Stimulated activated CD8-positive, alpha-beta memory T cell treated with anti-CD3 and anti-CD28 coated beads, Interleukin-12 subunit alpha, Interleukin-12 subunit beta, amount 100 ng/mL, for 1 hour (primary cell): ENCODE data around the gene TSPAN17.
"Not testable (repeated sequence)": the region's sequence is repeated elsewhere in the genome, so short reads cannot be mapped to it uniquely, and the experiment has no call there.

Experiments
- DNase-seq: peaks from one replicate; pipeline ENCODE4 v3.0.0-alpha.2; 2020; ENCODE audit warnings: low read depth

The TSPAN17 gene

GRCh38 chr5:176680226-176680563 is 32.9 kb downstream of the TSPAN17 start:
- DNase-seq = no peak

- DNase-seq = no peak
Observed at GRCh38 chr5:176682016-176682531, 34.8 kb downstream of the TSPAN17 start.

- no peak for DNase-seq
Observed at GRCh38 chr5:176685010-176685409, 37.7 kb downstream of the TSPAN17 start.

GRCh38 chr5:176687247-176687646 is 40.0 kb downstream of the TSPAN17 start:
- DNase-seq = no peak

- no peak for DNase-seq
Observed at GRCh38 chr5:176687881-176688280, 40.6 kb downstream of the TSPAN17 start.

GRCh38 chr5:176690911-176691310 is 43.6 kb downstream of the TSPAN17 start:
- DNase-seq = no peak

- DNase-seq = no peak
Observed at GRCh38 chr5:176691524-176691923, 44.2 kb downstream of the TSPAN17 start.

GRCh38 chr5:176692326-176692725 is 45.0 kb downstream of the TSPAN17 start:
- DNase-seq = no peak

- DNase-seq = no peak
Observed at GRCh38 chr5:176692839-176693476, 45.7 kb downstream of the TSPAN17 start.

- DNase-seq = no peak
Observed at GRCh38 chr5:176693477-176693851, 46.2 kb downstream of the TSPAN17 start.

GRCh38 chr5:176694146-176694545 is 46.9 kb downstream of the TSPAN17 start:
- DNase-seq = no peak

- no peak for DNase-seq
Observed at GRCh38 chr5:176694631-176695030, 47.3 kb downstream of the TSPAN17 start.

- no peak for DNase-seq
Observed at GRCh38 chr5:176695073-176695472, 47.8 kb downstream of the TSPAN17 start.

- DNase-seq = no peak
Observed at GRCh38 chr5:176697267-176697933, 50.1 kb downstream of the TSPAN17 start.

GRCh38 chr5:176697934-176698538 is 50.8 kb downstream of the TSPAN17 start:
- DNase-seq = no peak

GRCh38 chr5:176699446-176699845 is 52.2 kb downstream of the TSPAN17 start:
- DNase-seq = not testable (repeated sequence)

GRCh38 chr5:176700239-176700847 is 53.1 kb downstream of the TSPAN17 start:
- DNase-seq = no peak

GRCh38 chr5:176702671-176703641 is 55.7 kb downstream of the TSPAN17 start:
- DNase-seq = no peak

GRCh38 chr5:176703857-176704256 is 56.6 kb downstream of the TSPAN17 start:
- no peak for DNase-seq

GRCh38 chr5:176704355-176704754 is 57.1 kb downstream of the TSPAN17 start:
- no peak for DNase-seq

- no peak for DNase-seq
Observed at GRCh38 chr5:176704817-176705216, 57.5 kb downstream of the TSPAN17 start.
